HG03575 (cell line): ENCODE measurements around the gene LSM14A.
"Not testable (repeated sequence)": the region's sequence is repeated elsewhere in the genome, so short reads cannot be mapped to it uniquely, and the experiment has no call there.

Experiments used
- ATAC-seq: cut with Tn5 transposase; IDR thresholded peaks from one replicate; pipeline ENCODE4 v1.9.1; 2021; ENCODE audit not compliant: unreplicated experiment, insufficient number of reproducible peaks, low FRiP score; ENCODE audit errors: extremely low read depth

The LSM14A gene

GRCh38 chr19:34243876-34244578 is 71.7 kb downstream of the LSM14A start:
- no peak for ATAC-seq

DNA sequence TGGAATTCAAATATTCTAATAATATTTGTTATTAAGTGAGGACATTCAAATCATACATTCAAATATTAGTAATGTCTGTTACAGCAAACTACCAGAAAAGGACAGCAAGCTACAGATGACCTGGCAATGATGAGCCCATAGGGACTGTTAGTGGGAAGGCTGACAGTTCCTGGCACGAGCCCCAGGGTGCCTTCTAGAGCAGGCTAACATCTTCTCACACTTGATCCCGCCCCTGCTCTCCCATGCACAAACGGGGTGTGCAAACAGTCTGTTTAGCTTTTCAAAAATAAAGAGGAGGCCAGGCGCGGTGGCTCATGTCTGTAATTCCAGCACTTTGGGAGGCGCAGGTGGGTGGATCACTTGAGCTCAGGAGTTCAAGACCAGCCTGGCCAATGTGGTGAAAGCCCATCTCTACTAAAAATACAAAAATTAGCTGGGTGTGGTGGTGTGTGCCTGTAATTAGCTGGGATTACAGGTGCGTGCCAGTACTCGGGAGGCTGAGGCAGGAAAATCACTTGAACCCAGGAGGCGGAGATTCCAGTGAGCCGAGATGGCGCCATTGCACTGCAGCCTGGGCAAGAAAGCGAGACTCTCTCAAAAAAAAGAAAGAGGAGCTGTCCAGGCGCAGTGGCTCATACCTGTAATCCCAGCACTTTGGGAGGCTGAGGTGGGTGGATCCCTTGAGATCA is 72.5 kb downstream of the LSM14A start:
- ATAC-seq, result no peak

DNA sequence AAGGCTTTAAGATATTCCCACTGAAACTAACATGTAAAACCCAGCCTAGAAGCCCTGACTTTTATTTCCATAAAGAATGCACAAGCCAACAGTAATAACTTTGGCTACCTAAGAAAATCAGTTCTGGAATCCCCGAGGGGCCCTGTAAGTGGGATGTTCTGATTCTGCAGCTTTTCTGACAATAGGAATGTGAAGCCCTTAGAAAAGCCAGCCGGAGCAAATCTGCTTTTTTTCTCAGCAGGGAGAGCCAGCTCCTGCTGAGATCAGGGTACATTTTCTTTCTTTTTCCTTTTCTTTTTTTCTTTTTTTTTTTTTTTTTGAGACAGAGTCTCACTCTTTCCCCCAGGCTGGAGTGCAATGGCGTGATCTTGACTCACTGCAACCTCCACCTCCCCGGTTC is 74.0 kb downstream of the LSM14A start:
- ATAC-seq, result no peak

GRCh38 chr19:34248941-34249340 is 76.6 kb downstream of the LSM14A start:
- no peak for ATAC-seq

- not testable (repeated sequence) for ATAC-seq
These were observed 80.9 kb downstream of the LSM14A start for GRCh38 chr19:34253167-34253566.

DNA sequence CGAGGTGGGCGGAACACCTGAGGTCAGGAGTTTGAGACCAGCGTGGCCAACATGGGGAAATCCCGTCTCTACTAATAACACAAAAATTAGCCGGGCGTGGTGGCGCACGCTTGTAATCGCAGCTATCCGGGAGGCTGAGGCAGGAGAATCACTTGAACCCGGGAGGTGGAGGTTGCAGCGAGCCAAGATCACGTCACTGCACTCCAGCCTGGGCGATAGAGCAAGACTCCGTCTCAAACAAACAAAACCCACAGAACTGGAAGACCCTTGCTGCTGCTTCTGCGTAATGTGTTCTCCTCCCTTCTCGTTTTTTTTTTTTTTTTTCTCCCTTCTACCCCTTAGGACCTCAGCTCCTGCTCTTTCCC is 81.4 kb downstream of the LSM14A start:
- not testable (repeated sequence) for ATAC-seq

- no peak for ATAC-seq
These were observed 81.9 kb downstream of the LSM14A start, which contains the start of gene GARRE1 for GRCh38 chr19:34254046-34254697. Gene GARRE1, plus strand, starts transcription at chr19:34254554. Its CDS starts 45,920 bp downstream, at chr19:34300474.

DNA sequence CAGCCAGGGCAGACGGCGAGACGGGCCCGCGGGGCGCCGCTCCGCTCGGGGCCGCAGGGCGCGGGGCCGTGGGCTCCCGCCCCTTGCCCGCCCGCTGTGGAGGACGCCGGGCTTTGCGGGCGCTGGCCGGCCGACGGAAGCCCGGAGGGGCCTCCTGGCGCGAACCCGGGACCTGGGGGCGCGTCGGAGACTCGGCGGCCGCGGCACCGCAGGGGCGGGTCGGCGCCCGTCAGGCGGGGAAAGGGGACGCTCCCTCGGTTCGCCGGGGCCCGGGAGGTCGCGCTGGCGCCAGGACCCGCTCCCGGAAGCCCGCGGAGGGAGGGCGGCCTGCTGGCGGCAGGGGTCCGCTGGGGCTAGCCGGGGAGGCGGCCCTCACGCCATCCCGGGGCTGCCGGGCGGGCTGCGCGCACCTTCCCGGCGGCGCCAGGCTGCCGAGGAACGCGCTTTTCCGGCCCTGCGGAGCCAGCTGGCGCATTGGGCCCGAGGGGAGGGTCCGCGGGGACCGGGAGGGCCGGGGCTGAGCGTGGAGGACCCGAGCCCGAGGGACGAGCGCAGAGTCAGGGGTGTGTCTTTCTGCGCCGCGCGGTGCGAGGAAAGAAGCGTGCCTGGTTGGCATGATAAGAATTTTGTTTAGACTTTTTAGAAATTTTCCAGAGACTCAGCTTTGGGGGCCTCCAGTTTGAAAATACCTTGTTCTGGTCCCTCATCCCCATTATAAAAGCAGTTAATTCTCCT is 82.6 kb downstream of the LSM14A start:
- ATAC-seq, result no peak

- ATAC-seq, result no peak
These were observed 83.2 kb downstream of the LSM14A start for GRCh38 chr19:34255546-34255945.

GRCh38 chr19:34256835-34257558 is 84.7 kb downstream of the LSM14A start:
- ATAC-seq, result no peak

GRCh38 chr19:34257559-34257924 is 85.2 kb downstream of the LSM14A start:
- no peak for ATAC-seq

DNA sequence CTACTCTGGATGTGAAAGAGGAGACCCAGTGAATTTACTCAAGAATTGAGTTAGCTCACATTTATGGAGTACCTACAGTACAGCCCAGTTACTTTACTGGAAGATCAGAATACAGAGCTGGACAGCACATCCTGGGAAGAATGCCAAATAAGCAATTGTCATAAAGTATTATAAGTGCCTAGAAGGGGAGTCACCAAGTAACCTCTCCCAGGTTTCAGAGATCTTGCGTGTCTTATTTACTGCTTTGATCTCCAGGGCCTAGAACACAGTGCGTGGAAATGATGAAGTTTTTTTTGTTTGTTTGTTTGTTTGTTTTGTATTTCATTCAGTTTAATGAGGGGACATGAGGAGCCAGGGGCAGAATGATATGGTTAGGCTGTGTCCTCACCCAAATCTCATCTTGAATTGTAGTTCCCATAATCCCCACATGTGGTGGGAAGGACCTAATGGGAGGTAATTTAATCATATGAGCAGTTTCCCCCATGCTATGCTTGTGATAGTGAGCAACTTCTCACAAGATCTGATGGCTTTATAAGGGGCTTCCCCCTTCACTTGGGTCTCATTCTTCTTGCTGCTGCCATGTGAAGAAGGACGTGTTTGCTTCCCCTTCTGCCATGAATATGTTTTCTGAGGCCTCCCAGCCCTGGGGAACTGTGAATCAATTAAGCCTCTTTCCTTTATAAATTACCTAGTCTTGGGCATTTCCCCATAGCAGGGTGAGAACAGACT is 87.2 kb downstream of the LSM14A start:
- ATAC-seq, result no peak

- no peak for ATAC-seq
These were observed 88.5 kb downstream of the LSM14A start for GRCh38 chr19:34260771-34261173.

- no peak for ATAC-seq
These were observed 89.2 kb downstream of the LSM14A start for GRCh38 chr19:34261334-34262109.

GRCh38 chr19:34263745-34264237 is 91.5 kb downstream of the LSM14A start:
- no peak for ATAC-seq

GRCh38 chr19:34265221-34265650 is 92.9 kb downstream of the LSM14A start:
- ATAC-seq, result no peak

- no peak for ATAC-seq
These were observed 96.8 kb downstream of the LSM14A start for GRCh38 chr19:34269081-34269480.
